Brain pericyte (primary cell): ENCODE measurements around the gene CRIP1.

Experiments
- DNase-seq: peaks from one replicate; pipeline ENCODE4 v3.0.0-alpha.2; 2012; ENCODE audit warnings: low read depth, low spot score

Gene CRIP1

GRCh38 chr14:105492031-105492970, 5.6 kb downstream of the CRIP1 start:
- DNase-seq, result no peak

GRCh38 chr14:105492971-105493871, 6.5 kb downstream of the CRIP1 start:
- DNase-seq, result no peak

GRCh38 chr14:105493921-105494605, 7.4 kb downstream of the CRIP1 start:
- no peak for DNase-seq

- no peak for DNase-seq
Measured at GRCh38 chr14:105494606-105494929, 7.9 kb downstream of the CRIP1 start.

DNA sequence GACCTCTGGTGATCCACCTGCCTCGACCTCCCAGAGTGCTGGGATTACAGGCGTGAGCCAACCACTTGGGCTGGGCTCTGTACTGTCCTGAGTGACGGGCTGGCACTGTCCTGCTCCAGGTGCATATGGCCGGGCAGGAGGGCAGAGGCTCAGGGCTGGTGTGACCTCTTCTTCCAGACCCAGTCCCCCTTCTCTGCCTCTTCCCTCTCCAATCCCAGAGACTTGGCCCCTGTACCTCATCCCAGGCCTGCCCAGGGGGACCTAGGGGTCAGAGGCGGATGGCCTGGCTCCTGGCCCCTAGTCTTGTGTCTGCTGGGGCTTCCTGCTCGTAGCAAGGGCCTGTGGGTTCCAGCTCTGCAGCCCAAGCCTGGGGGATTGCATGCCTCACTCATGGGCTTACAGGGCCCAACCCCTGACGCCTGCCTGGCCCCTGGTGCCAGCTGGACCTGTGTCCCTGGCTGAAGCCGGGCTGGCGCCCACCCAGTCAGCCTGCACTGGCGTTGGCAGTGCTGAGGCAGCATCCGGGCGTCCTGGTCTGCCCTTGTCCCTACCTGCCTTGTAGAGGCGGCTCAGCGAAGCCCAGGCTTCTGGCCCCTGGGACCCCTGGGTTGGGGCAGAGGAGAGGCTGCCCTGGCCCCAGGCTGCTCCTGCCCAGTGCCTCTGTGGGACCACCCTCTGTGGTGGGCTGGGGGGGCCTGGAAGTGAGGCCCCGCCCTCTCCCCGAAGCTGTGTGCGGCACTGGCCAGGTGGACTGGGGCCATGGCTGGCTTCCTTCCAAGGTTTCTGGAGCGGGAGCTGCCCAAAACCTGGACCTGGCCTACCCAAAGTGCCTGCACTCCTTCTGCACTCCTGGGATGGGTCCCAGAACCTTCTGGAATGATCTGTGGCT, 8.7 kb downstream of the CRIP1 start:
- DNase-seq, result no peak

DNA sequence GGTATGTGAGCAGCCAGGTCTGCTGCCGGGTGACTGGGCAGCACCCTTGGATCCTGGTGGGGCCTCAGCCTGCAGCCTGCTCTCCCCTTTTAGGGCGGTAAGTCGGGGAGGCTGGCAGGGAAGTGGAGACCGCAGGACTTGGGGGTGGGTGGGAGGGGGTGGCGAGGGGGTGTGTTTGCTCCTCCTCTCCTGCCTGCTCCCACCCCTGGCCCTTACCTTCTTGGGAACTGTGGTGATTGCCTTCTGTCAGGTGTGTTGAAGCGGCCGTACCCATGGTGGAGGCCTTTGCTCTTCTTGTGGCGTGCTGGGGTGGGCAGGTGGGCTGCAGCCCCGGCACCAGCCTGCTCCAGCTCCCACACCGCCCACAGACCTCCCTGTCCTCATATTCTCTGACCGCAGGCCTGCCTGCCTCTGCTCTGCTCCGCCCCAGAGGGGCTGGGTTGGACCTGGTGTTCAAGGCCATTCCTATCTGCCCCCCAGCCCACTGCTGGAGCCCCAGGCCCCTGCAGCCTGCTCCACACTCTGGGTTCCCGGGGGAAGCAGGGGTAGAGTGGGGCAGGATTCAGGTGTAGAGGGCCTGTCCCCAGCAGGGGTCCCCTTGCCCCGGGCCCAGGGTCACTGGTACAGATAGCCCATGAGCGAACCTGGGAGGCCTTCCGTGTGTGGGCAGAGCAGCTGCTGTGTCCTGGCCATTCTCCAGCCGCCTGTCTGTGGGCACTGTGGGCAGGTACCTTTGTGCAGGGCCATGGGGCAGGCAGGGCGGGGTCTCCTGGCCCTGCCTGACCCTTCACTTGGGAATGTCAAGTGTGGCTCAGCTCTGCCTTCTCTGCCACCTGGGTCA, 9.5 kb downstream of the CRIP1 start:
- DNase-seq, result no peak

DNA sequence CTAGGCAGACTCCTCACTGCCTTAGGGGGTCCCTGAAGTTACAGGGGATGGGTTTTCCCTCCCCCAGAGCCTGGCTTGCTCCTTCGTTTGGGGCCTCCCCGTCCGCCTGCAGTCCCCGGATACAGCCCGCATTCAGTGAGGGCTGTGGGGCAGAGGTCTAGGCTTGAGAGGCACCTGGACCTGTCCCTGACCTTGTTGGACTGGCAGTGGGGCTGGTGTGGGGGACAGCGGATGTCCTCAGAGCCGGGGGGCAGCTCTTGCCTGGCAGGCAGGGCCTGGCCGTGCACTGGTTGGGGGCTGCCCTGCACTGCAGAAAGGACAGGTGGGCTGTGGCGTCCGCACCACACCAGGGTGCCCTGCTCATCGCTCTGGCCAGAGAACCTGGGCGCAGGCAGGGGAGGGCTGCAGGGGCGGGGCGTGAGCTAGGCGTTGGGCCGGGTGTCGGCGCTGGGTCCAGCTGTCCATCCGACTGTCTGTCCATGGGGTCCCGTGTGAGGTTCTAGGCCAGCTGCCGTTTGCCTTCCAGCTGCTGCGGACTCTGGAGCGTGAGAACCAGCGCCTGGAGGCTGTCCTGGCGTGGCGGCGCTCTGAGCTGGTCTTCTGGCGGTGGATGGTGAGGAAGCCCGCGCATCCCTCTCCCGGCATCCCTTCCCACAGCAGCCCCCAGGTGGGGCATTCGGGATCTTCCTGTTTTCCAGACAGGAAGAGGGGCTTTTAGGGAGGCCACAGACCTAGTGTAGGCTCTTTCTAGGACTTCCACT, 10.3 kb downstream of the CRIP1 start:
- DNase-seq, result no peak

- DNase-seq, result no peak
Measured at GRCh38 chr14:105497671-105498429, 11.2 kb downstream of the CRIP1 start.

DNA sequence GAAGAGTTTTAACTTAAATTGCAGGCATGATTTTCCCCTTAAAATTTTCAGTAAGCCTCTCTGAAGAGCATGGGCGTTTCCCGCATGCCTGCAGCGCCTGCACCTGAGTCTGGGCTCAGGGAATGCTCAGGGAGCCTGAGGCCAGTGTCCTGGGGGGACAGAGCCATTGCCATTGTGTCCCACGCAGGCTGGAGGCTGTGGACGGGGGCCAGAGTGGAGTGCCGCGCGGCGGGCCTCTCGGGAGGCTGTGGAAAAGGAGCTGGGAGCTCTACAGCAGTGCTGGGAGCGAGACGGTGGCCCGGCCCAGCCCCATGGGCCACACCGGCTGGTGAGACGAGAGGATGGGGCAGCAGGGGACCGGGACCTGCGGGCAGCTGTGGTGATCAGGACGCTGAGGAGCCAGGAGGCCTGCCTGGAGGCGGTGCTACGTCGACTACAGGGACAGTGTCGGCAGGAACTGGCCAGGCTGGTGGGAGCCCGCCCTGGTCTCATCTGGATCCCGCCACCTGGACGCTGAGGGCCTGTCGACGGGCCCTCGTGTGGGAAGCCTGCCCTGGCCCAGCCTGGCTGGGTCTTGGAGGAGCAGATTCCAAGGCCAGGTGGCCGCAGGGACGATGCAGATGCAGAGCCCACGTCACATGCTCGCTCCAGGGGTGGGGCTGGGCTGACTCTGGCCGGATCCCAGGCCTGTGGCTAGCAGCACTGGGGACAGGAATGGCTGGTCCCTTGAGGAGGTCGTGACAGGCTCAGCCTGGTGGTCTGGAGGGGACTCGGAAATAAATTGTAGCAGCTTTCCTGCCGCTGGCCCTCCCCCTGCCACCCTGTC, 12.0 kb downstream of the CRIP1 start:
- DNase-seq, result no peak

GRCh38 chr14:105499256-105500035, 12.8 kb downstream of the CRIP1 start:
- DNase-seq, result no peak

DNA sequence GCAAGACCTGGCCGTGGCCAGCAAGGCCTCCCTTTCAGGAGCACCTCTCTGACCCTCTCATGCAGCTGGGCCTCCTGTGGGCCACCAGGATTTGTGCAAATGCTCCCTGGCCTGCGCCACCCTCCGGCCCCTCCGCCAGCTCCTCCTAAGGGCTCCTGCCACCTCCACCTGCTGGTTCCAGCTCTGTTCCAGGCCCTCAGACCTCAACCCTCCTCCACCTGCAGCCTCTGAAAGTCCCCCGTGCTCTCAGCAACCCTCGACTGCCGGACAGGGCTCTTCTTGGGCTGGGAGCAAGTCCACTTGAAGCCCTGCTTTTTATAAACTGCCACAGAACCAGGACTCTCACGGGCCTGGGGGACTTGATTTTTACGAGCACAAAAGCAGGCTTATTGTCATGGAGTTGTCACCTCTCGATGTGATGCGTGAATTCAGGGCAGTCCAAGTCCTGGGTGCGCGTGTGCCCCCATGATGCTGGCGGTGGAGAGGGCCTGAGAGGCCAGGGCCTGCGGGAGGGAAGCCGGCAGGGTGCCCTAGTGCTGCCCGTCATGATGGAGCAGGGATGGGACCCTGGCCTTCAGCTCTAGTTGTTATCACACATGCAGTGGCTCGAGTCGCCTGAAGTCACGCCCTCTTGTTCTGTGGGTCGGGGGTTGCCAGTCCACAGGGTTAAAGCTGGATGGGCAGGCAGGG, 13.5 kb downstream of the CRIP1 start:
- no peak for DNase-seq

- DNase-seq, result no peak
Measured at GRCh38 chr14:105500726-105501101, 14.0 kb downstream of the CRIP1 start.

DNA sequence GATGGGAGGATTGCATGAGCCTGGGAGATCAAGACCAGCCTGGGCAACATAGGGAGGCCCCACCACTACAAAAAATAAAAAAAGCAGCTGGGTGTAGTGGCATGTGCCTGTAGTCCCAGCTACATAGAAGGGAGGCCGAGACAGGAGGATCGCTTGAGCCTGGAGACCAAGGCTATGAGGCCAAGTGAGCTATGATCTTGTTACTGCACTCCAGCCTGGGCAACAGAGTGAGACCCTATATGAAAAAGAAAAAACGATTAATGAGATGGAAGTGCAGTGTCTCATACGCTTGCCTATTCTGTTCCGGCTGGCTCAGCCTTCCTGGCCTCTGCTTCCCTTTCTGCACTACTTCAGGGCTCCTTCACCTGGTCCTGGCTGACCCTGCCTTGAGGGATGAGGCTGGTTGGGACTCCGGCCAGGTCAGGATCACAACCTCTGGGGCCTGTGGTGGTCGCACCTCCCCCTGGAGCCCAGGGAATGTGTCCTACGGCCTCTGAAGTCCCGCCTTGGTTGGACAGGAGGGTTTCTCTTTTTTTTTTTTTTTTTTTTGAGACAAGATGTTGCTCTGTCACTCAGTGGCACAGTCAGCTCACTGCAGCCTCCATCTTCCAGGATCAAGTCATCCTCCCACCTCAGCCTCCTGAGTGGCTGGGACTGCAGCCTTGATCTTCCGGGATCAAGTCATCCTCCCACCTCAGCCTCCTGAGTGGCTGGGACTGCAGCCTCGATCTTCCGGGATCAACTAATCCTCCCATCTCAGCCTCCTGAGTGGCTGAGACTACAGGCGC, 15.0 kb downstream of the CRIP1 start:
- DNase-seq, result no peak

DNA sequence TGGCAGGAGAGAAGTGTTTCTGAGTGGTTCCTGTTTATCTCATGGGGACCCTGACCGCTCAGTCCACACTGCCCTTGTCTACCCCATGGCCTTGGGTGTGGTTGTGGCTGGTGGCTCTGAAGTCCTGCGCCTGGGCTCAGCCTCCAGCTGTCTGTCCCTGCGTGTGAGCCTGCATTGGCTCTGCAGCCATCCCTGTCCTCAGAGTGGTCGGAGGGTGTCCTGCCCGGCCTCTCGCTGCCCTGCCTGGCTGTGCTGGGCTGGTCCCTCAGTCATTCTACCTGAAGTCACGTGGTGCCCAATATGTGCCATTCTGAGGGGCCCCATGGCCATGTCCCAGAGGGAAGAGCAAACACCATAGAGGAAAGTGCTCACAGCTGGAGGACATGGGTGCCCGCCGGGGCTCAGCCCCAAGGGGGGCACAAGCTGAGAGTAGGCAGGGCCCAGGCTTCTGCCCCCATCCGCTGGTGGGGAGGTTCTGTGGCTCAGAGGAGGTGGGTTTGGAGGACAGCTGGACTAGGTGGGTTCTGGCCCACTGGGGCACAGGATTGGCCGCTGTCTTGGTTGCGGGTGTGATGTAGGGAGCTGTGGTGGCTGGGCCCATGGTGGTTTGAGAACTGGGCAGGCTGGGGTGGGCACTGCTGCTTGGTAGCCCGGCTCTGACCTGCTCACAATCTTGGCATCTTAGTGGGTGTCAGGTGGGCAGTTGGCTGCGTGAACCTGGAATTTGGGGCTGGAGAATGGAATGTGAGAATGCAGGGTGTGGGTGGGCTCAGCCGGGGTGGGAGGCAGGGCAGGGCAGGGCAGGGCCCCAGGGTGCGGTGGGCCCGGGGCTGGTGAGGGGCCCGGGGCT, 16.0 kb downstream of the CRIP1 start:
- DNase-seq, result no peak

- DNase-seq, result no peak
Measured at GRCh38 chr14:105503296-105503640, 16.6 kb downstream of the CRIP1 start.
